Measurements from ENCODE around the gene RBM10. TPM values are rescaled to one million over a fixed set of nuclear protein-coding genes. Genes with fewer than 3 reads are reported as not detected.

RBM10 gene
- total RNA-seq, 1 donor from 2014 or later, result 28.5 TPM

DNA sequence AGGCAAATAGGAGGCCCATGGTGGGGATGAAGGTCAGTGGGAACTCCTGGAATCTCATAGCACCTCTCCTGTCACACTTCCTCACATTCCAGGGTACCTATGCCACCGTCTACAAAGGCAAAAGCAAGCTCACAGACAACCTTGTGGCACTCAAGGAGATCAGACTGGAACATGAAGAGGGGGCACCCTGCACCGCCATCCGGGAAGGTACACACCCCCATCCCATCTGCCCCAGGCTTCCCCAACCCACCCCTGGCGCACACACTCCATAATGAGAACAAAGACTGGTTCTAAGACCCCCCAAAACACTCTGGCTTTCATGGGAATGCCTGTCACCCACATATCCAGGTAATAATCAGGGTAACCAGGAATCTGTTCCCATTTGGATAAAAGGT is 79.9 kb downstream of the RBM10 start:
- DNase-seq (ENCODE audit: missing footprints) (no peak), ATAC-seq (no peak)
- intact Hi-C loops (cut with DNase I), result no loop called here

GRCh38 chrX:47226071-47226470 is 81.0 kb downstream of the RBM10 start:
- no peak for DNase-seq (ENCODE audit: missing footprints)
- no peak for ATAC-seq
- intact Hi-C loops (cut with DNase I), result no loop called here

DNA sequence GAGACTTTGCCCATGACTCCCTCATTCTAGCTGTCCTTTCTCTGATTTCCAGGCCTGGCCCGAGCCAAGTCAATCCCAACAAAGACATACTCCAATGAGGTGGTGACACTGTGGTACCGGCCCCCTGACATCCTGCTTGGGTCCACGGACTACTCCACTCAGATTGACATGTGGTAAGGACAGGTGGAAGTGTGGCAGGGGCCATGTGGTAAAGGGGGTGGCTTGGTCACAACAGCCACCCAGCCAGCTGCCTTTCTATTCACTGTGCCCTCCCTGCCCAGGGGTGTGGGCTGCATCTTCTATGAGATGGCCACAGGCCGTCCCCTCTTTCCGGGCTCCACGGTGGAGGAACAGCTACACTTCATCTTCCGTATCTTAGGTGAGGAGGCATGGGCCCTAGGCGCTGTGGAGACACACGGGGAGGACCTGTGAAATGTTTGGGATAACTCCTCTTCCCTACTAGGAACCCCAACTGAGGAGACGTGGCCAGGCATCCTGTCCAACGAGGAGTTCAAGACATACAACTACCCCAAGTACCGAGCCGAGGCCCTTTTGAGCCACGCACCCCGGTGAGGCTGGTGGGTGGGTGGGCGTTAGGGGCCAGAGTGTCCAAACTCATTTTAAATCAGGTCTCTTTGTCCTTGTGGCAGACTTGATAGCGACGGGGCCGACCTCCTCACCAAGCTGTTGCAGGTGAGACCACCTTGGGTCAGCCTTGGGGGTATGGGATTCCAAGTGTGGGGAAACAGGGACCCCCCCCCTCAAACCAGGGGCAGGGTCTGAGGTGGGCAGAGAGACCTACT is 81.7 kb downstream of the RBM10 start:
- DNase-seq (ENCODE audit: missing footprints), result no peak
- intact Hi-C loops (cut with DNase I), result no loop called here
- no peak for ATAC-seq

GRCh38 chrX:47227334-47227583 is 82.2 kb downstream of the RBM10 start:
- ATAC-seq (no peak), DNase-seq (ENCODE audit: missing footprints) (no peak)
- intact Hi-C loops (cut with DNase I), result no loop called here

- DNase-seq (ENCODE audit: missing footprints) (no peak), ATAC-seq (no peak)
Observed at GRCh38 chrX:47228550-47229270, 83.7 kb downstream of the RBM10 start.

GRCh38 chrX:47229427-47229826 is 84.4 kb downstream of the RBM10 start:
- intact Hi-C loops (cut with DNase I), result no loop called here

More at GRCh38 chrX:47228550-47229270, 83.7 kb downstream of the RBM10 start:
- intact Hi-C loops (cut with DNase I), result no loop called here

GRCh38 chrX:47230136-47230868 is 85.3 kb downstream of the RBM10 start:
- intact Hi-C loops (cut with DNase I), result loop anchor here (5.0 kb wide), 1 partner anchor 132 kb away; no protein-coding TSS in a partner anchor

More at GRCh38 chrX:47229427-47229826, 84.4 kb downstream of the RBM10 start:
- DNase-seq (ENCODE audit: missing footprints) (no peak), ATAC-seq (no peak)

GRCh38 chrX:47231167-47231566 is 86.1 kb downstream of the RBM10 start:
- intact Hi-C loops (cut with DNase I), result loop anchor here (5.0 kb wide), 1 partner anchor 131 kb away; no protein-coding TSS in a partner anchor
- DNase-seq (ENCODE audit: missing footprints), result no peak
- ATAC-seq, result no peak

More at GRCh38 chrX:47230136-47230868, 85.3 kb downstream of the RBM10 start:
- ATAC-seq (no peak), DNase-seq (ENCODE audit: missing footprints) (no peak)

- no peak for ATAC-seq
- intact Hi-C loops (cut with DNase I), result loop anchor here (2.0 to 5.0 kb wide), 2 partner anchors 13 to 130 kb away; partner anchors contain the start of gene CDK16
- DNase-seq (ENCODE audit: missing footprints), result no peak
Observed at GRCh38 chrX:47232197-47232802, 87.3 kb downstream of the RBM10 start.

- intact Hi-C loops (cut with DNase I), result loop anchor here (2.0 to 5.0 kb wide), 2 partner anchors 14 to 129 kb away; partner anchors contain the start of gene CDK16
- peak; percentile 77 for DNase-seq (ENCODE audit: missing footprints)
- peak; percentile 30 for ATAC-seq
Observed at GRCh38 chrX:47232803-47233332, 87.8 kb downstream of the RBM10 start, which contains the start of gene USP11. TSS of gene USP11 (plus strand) at chrX:47233009. CDS start at chrX:47233044, 35 bp downstream.

- peak; percentile 95 for DNase-seq (ENCODE audit: missing footprints)
- intact Hi-C loops (cut with DNase I), result loop anchor here (2.0 to 5.0 kb wide), 2 partner anchors 15 to 129 kb away; partner anchors contain the start of gene CDK16
- ATAC-seq, result peak; percentile 96
Observed at GRCh38 chrX:47233333-47234113, 88.5 kb downstream of the RBM10 start.

- no peak for DNase-seq (ENCODE audit: missing footprints)
- intact Hi-C loops (cut with DNase I), result loop anchor here (5.0 kb wide), 1 partner anchor 128 kb away; no protein-coding TSS in a partner anchor
- ATAC-seq, result no peak
Observed at GRCh38 chrX:47234583-47234982, 89.6 kb downstream of the RBM10 start.

DNA sequence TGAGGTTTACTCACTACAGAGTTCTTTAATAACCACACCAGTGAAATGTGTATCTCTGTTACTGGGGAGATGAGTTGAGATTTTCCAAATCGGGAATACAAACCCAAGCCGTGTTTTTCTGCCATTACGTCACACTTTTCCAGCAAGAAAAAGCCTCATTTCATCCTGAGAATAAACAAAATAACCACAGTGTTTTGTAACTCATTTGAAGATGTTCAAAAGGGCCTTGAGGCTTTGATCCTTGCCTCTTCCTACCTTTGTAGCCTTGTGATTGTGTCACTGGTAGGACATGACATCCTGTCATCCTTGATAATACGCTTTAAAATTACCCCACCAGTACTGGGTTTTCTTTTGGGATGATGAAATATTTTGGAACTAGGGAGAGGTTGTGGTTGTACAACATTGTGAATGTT is 90.7 kb downstream of the RBM10 start:
- ATAC-seq (no peak), DNase-seq (ENCODE audit: missing footprints) (no peak)
- intact Hi-C loops (cut with DNase I), result no loop called here

Other genes with a start within 250 kb of the RBM10 start
- gene JADE3, start 232.8 kb upstream of the RBM10 start, total RNA-seq, result 9.0 TPM
- gene RGN, start 66.8 kb upstream of the RBM10 start, total RNA-seq, result 14.1 TPM
- gene NDUFB11, start 519 bp upstream of the RBM10 start, total RNA-seq, result 212 TPM
- 93.5 TPM for gene UBA1, start 48.6 kb downstream of the RBM10 start, total RNA-seq
- 139 TPM for gene CDK16, start 73.5 kb downstream of the RBM10 start, total RNA-seq
- gene USP11, start 87.8 kb downstream of the RBM10 start, total RNA-seq, result 31.5 TPM
- gene ZNF157, start 225.4 kb downstream of the RBM10 start, total RNA-seq, result not detected